MCF 10A (cell line): ENCODE measurements around the gene RNU6-7. TPM values are rescaled to one million over a fixed set of nuclear protein-coding genes. Genes with fewer than 3 reads are reported as not detected.

Source experiments
- BruUV-seq: library from RNA; stranded (reverse); fragments of 400-500 nt; replicated peaks from 2 replicates; lab custom pipeline; 2021; lab: Mats Ljungman, UMichigan
- CTCF ChIA-PET: fragments of 300-600 bp; sonication (Branson Sonifier 250); formaldehyde crosslinking; extraction: SDS; loops from one replicate; lab custom pipeline; 2021; ENCODE audit warnings: antibody characterized with exemption, inconsistent platforms; lab: Yijun Ruan, JAX
- POLR2A ChIA-PET: fragments of 300-600, 350-650 bp; sonication (Branson Sonifier 250); formaldehyde crosslinking; extraction: SDS; loops from one replicate; lab custom pipeline; 2020; ENCODE audit warnings: antibody characterized with exemption, inconsistent platforms; lab: Yijun Ruan, JAX
- DNase-seq: peaks from one replicate; pipeline ENCODE4 v3.0.0-alpha.2; 2018; ENCODE audit not compliant: unreplicated experiment
- H3K27ac Mint-ChIP-seq: one replicate; pipeline ENCODE4 v1.8.0; 2022; ENCODE audit warnings: mild to moderate bottlenecking, low read depth, mixed read lengths; ENCODE audit not compliant: unreplicated experiment
- H3K27me3 Mint-ChIP-seq: one replicate; pipeline ENCODE4 v1.8.0; 2022; ENCODE audit warnings: mixed read lengths; ENCODE audit not compliant: insufficient read depth, unreplicated experiment
- H3K36me3 Mint-ChIP-seq: one replicate; pipeline ENCODE4 v1.8.0; 2022; ENCODE audit warnings: mild to moderate bottlenecking, moderate library complexity, mixed read lengths; ENCODE audit not compliant: insufficient read depth, unreplicated experiment
- H3K4me1 Mint-ChIP-seq: one replicate; pipeline ENCODE4 v1.8.0; 2022; ENCODE audit warnings: mixed read lengths; ENCODE audit not compliant: insufficient read depth, unreplicated experiment
- H3K4me3 Mint-ChIP-seq: one replicate; pipeline ENCODE4 v1.8.0; 2022; ENCODE audit warnings: mild to moderate bottlenecking, moderate library complexity, mixed read lengths; ENCODE audit not compliant: unreplicated experiment
- H3K9me3 Mint-ChIP-seq: one replicate; pipeline ENCODE4 v1.8.0; 2022; ENCODE audit warnings: mixed read lengths; ENCODE audit not compliant: unreplicated experiment
- CTCF ChIP-seq: fragments of 200-600 bp; IDR thresholded peaks from one replicate; pipeline ENCODE4 v1.8.0; 2022; ENCODE audit warnings: antibody characterized with exemption, mild to moderate bottlenecking; ENCODE audit not compliant: unreplicated experiment
- intact Hi-C: fragments of 100-400 bp; cut with micrococcal nuclease; formaldehyde crosslinking; loops from 2 replicates; pipeline ENCODE4 v1.14.1; 2022
- total RNA-seq: library from RNA; stranded (reverse); gene quantifications from 2 replicates; pipeline ENCODE4 v1.2.3, GENCODE V29; 2022

RNU6-7 gene
- total RNA-seq, 1 experiment from 2014 or later: not detected

- DNase-seq: no peak
- BruUV-seq: no TSS peak
- intact Hi-C loops: no loop called here
- no peak overlapping the region for H3K4me3 Mint-ChIP-seq
- ChIA-PET POLR2A (interaction anchor here (0.8 to 1.0 kb wide), 3 partner anchors 264 to 1155 kb away, joined by 3 to 4 read pairs (median 3); no protein-coding TSS in a partner anchor), CTCF (interaction anchor here (1.2 kb wide), 1 partner anchor 281 kb away, joined by 4 read pairs; no protein-coding TSS in a partner anchor)
- peaks cover 16% of the 10 kb centered on the region for H3K4me1 Mint-ChIP-seq
- TF ChIP-seq CTCF: no peak
- no peaks in the 10 kb centered on the region for H3K27me3 Mint-ChIP-seq
- no peaks in the 10 kb centered on the region for H3K36me3 Mint-ChIP-seq
- no peaks in the 10 kb centered on the region for H3K9me3 Mint-ChIP-seq
- H3K27ac Mint-ChIP-seq: no peak overlapping the region
Measured at GRCh38 chr14:32208490-32208889, 6.6 kb downstream of the RNU6-7 start.

GRCh38 chr14:32209471-32209870 lies 7.6 kb downstream of the RNU6-7 start:
- CTCF ChIA-PET: interaction anchor here (0.9 to 1.2 kb wide), 2 partner anchors 9 to 282 kb away, joined by 3 to 4 read pairs; no protein-coding TSS in a partner anchor

GRCh38 chr14:32211068-32211404 lies 9.2 kb downstream of the RNU6-7 start:
- intact Hi-C loops: no loop called here
- Mint-ChIP-seq H3K4me3 (no peak overlapping the region), H3K4me1 (peaks cover 6% of the 10 kb centered on the region), H3K9me3 (no peaks in the 10 kb centered on the region), H3K27ac (no peak overlapping the region), H3K27me3 (no peaks in the 10 kb centered on the region), H3K36me3 (no peaks in the 10 kb centered on the region)
- no peak for DNase-seq
- ChIA-PET POLR2A (interaction anchor here (0.7 kb wide), 1 partner anchor 561 kb away, joined by 3 read pairs; no protein-coding TSS in a partner anchor), CTCF (interaction anchor here (0.6 to 1.3 kb wide), 4 partner anchors 13 to 794 kb away, joined by 3 to 5 read pairs (median 3); no protein-coding TSS in a partner anchor)
- no TSS peak for BruUV-seq
- no peak for TF ChIP-seq CTCF

More at GRCh38 chr14:32209471-32209870, 7.6 kb downstream of the RNU6-7 start:
- Mint-ChIP-seq H3K27me3 (no peaks in the 10 kb centered on the region), H3K9me3 (no peaks in the 10 kb centered on the region), H3K4me3 (no peak overlapping the region), H3K36me3 (no peaks in the 10 kb centered on the region), H3K4me1 (peaks cover 7% of the 10 kb centered on the region), H3K27ac (no peak overlapping the region)
- POLR2A ChIA-PET: interaction anchor here (0.8 to 1.4 kb wide), 4 partner anchors 9 to 274 kb away, joined by 3 to 4 read pairs (median 3); no protein-coding TSS in a partner anchor
- DNase-seq: no peak
- intact Hi-C loops: no loop called here
- TF ChIP-seq CTCF: no peak
- BruUV-seq: no TSS peak

GRCh38 chr14:32212833-32213232 lies 11.0 kb downstream of the RNU6-7 start:
- no peak for TF ChIP-seq CTCF
- DNase-seq: no peak
- H3K27ac Mint-ChIP-seq: no peak overlapping the region
- no peaks in the 10 kb centered on the region for H3K4me1 Mint-ChIP-seq
- no TSS peak for BruUV-seq
- POLR2A ChIA-PET: interaction anchor here (0.6 kb wide), 1 partner anchor 1306 kb away, joined by 3 read pairs; no protein-coding TSS in a partner anchor
- CTCF ChIA-PET: interaction anchor here (0.6 to 1.3 kb wide), 4 partner anchors 9 to 524 kb away, joined by 3 to 5 read pairs (median 3); no protein-coding TSS in a partner anchor
- no peaks in the 10 kb centered on the region for H3K27me3 Mint-ChIP-seq
- H3K9me3 Mint-ChIP-seq: no peaks in the 10 kb centered on the region
- intact Hi-C loops: no loop called here
- no peak overlapping the region for H3K4me3 Mint-ChIP-seq
- H3K36me3 Mint-ChIP-seq: no peaks in the 10 kb centered on the region
